ENCODE results near the gene IGDCC3. TPM values are rescaled to one million over a fixed set of nuclear protein-coding genes. Genes with fewer than 3 reads are reported as not detected.

IGDCC3 gene
- total RNA-seq, 4 donors from 2014 or later, result 0.13 TPM; not detected in 3

DNA sequence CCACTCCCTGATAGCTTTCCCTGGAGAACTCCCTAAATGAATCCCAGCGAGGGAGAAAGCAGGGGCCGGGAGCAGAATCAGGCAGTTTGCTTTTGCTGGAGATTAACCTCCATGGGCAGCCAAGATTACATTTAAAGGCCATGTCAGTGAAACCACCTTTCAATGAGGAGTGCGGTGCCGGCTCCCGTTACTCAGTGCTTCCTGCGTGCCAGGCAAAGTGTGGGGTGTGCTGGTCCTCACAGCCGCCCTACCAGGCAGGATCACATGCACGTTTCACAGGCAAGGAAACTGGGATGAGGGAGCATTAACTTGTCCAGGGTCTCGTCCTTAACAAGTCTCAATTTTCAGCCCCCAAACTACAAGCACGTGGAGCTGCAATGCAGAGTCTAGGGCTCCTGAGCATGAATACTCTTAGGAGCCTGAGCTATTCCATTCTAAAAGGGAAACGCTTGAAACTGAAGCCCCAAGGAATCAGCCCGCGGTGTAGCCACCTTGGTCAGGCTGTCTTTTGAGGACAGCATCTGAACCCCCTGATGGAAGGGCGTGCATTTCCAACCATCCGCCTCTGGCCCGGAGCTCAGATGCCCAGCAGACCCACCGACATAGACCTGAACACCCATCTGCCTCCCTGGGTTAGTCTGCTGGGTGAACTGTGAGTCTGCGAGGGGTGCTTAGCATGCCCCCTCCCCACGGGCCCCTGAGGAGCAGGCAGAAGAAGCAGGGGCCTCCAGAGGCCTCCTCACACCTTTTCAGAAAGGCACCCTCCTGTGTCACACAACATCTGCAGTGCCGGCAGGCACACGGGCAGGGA, 5.6 kb downstream of the IGDCC3 start:
- Histone ChIP-seq H3K9me3 (no peaks in the 10 kb centered on the region), H3K4me3 (no peak overlapping the region), H3K27ac (no peak overlapping the region), H3K36me3 (no peaks in the 10 kb centered on the region), H3K4me1 (peaks cover 0 to 11% (median 6%) of the 10 kb centered on the region in 3 donors), H3K27me3 (peaks cover 60% of the 10 kb centered on the region)
- ATAC-seq, result no peak
- WGBS, 2 donors (ENCODE audit: low coverage in 1 of 2), result 86 to 92% methylated on average over 7 to 8 of the region's 21 CpGs
- TF ChIP-seq EP300 (IDR thresholded peaks at IDR 0.05) (no peak), POLR2A (IDR thresholded peaks at IDR 0.05) (no peak), POLR2AphosphoS5 (IDR thresholded peaks at IDR 0.05) (no peak)
- TF ChIP-seq, protein P1, sequence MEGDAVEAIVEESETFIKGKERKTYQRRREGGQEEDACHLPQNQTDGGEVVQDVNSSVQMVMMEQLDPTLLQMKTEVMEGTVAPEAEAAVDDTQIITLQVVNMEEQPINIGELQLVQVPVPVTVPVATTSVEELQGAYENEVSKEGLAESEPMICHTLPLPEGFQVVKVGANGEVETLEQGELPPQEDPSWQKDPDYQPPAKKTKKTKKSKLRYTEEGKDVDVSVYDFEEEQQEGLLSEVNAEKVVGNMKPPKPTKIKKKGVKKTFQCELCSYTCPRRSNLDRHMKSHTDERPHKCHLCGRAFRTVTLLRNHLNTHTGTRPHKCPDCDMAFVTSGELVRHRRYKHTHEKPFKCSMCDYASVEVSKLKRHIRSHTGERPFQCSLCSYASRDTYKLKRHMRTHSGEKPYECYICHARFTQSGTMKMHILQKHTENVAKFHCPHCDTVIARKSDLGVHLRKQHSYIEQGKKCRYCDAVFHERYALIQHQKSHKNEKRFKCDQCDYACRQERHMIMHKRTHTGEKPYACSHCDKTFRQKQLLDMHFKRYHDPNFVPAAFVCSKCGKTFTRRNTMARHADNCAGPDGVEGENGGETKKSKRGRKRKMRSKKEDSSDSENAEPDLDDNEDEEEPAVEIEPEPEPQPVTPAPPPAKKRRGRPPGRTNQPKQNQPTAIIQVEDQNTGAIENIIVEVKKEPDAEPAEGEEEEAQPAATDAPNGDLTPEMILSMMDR (IDR thresholded peaks at IDR 0.05), result no peak

GRCh38 chr15:65370885-65371284, 6.9 kb downstream of the IGDCC3 start:
- peaks cover 47% of the 10 kb centered on the region for H3K27me3 ChIP-seq
- H3K36me3 ChIP-seq, result no peaks in the 10 kb centered on the region
- H3K4me1 ChIP-seq, result no peaks in the 10 kb centered on the region
- TF ChIP-seq EP300 (IDR thresholded peaks at IDR 0.05) (no peak), POLR2AphosphoS5 (IDR thresholded peaks at IDR 0.05) (no peak), POLR2A (IDR thresholded peaks at IDR 0.05) (no peak)
- TF ChIP-seq, protein P1 (IDR thresholded peaks at IDR 0.05), result no peak
- no peak for ATAC-seq
- no peak overlapping the region for H3K4me3 ChIP-seq
- no peaks in the 10 kb centered on the region for H3K9me3 ChIP-seq
- no peak overlapping the region for H3K27ac ChIP-seq

- Histone ChIP-seq H3K27ac (no peak overlapping the region), H3K9me3 (no peaks in the 10 kb centered on the region), H3K27me3 (peaks cover 37% of the 10 kb centered on the region), H3K4me3 (no peak overlapping the region), H3K4me1 (no peaks in the 10 kb centered on the region), H3K36me3 (no peaks in the 10 kb centered on the region)
- WGBS, 2 donors (ENCODE audit: low coverage in 1 of 2), result 86 to 100% methylated on average over 1 of the region's 3 CpGs
- ATAC-seq, result no peak
- TF ChIP-seq EP300 (IDR thresholded peaks at IDR 0.05), result no peak
- TF ChIP-seq, protein P1 (IDR thresholded peaks at IDR 0.05), result no peak
- TF ChIP-seq POLR2AphosphoS5 (IDR thresholded peaks at IDR 0.05), result no peak
These were observed 8.2 kb downstream of the IGDCC3 start for GRCh38 chr15:65369651-65370050.

GRCh38 chr15:65369212-65369547, 8.6 kb downstream of the IGDCC3 start:
- WGBS, 2 donors (ENCODE audit: low coverage in 1 of 2), result 76% methylated on average over 2 of the region's 3 CpGs; no CpG with 5 or more reads in 1 of the 2 donors

More at GRCh38 chr15:65369212-65369547, 8.6 kb downstream of the IGDCC3 start:
- peaks cover 36% of the 10 kb centered on the region for H3K27me3 ChIP-seq
- no peak overlapping the region for H3K27ac ChIP-seq
- TF ChIP-seq, protein P1 (IDR thresholded peaks at IDR 0.05), result no peak
- TF ChIP-seq POLR2A (IDR thresholded peaks at IDR 0.05), result no peak
- no peak for TF ChIP-seq EP300 (IDR thresholded peaks at IDR 0.05)
- TF ChIP-seq POLR2AphosphoS5 (IDR thresholded peaks at IDR 0.05), result no peak
- no peak for ATAC-seq
- no peaks in the 10 kb centered on the region for H3K9me3 ChIP-seq
- no peak overlapping the region for H3K4me3 ChIP-seq
- no peaks in the 10 kb centered on the region for H3K4me1 ChIP-seq
- no peaks in the 10 kb centered on the region for H3K36me3 ChIP-seq
